HG03575 (cell line): Measurements from ENCODE around the gene LSM4.

Source experiments
- ATAC-seq: cut with Tn5 transposase; IDR thresholded peaks from one replicate; pipeline ENCODE4 v1.9.1; 2021; ENCODE audit not compliant: unreplicated experiment, insufficient number of reproducible peaks, low FRiP score; ENCODE audit errors: extremely low read depth

Gene LSM4

DNA sequence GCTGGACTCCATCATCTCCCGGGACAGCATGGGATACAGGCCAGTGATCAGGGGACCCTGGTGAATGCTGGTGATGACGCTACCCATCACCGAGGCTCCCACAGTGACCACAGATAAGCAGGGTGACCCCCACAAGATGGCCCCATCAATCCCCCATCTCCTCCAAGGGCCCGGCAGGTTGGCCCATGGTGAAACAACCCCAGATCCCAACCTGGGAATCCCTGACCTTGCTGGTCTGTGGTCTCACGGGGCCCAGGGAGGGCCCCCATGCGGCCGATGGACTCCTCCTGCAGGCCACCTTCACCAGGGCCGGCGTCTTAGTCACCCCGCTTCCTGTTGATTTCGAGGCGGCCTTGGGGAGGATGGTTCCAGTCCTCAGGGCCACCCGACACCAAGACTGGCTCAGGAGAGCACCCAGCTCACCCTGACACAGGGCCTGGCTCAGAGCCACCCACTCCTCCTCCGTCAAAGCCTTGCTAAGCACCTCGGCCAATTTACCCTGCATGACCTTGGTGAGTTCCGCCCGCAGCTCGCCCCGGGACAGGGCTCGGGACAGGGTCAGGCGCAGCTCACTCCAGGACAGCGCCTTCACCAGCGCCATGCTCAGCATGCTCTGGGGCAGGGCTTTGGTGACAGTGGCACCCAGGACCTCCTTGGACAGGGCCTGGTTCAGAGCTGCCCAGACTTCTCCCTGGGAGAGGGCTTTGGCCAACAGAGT lies 58.6 kb downstream of the LSM4 start:
- no peak for ATAC-seq

DNA sequence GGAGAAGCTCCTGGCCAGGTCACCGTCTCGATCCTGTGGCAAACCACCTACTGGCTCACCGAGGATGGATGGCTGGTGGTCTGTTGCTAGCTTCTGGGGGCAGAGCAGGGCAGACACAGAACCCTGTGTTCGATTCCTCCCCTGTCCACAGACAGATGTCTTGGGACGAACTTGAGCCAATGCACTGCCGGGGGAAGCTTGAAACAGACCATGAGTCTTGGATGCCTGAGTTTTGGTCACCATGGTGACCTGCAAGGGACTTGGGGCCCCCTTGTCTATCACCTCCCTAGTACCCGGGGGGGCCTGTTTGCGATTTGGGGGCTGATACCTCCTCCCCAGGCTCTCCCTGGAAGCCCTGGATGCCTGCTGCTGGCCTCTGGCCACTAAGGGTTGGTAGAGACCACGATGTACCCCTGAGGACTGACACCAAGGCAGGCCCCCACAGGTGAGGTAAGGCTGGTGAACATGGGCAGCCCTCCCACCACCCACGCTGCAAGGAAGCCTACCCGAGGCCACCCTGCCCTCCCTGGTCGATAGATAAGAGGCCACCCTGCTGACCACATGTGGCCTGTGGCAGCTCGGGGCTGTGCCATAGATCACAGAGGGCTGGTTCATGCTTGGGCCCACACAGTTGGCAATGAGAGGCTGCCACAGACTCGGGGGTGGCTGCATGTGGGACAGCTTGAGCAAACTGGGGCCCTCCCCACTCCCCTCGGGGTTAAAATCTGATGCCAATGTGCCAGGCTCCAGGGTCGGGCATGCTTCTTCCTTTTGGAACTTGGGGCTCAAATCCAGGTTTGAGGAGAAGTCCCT lies 59.3 kb downstream of the LSM4 start:
- no peak for ATAC-seq

DNA sequence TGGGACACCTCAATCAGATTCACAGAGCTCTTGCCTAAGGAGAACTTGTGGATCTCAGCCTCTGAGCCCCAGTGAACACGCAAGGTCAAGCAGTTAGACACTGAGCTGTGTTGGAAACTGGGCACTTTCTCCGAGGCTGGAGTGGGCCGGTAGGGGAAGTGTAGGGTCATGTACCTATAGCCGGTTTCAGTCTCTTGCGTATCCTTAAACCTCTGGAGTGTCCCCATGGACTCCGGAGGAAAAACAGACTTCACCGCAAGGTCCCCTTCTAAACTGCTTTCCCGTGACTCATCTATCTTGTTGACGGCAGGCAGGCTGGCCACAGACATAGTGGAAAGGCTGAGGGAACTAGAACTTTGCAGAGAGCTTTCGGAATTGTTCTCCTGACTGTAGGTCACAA lies 60.0 kb downstream of the LSM4 start:
- ATAC-seq: no peak

DNA sequence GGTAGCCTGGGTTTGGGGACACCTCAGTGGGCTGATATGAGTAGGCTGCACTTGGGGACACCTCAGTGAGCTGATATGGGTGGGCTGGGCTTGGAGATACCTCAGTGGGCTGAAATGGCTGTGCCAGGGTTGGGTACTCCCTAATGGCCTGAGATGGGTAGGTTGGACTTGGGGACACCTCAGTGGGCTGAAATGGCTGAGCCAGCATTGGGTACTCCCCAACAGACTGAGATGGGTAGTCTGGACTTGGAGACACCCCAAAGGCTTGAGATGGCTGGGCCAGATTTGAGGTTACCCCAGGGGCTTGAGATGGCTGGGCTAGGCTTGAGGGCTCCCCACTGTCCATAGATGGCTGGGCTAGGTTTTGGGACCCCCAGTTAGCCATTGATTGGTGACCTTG lies 60.7 kb downstream of the LSM4 start:
- no peak for ATAC-seq

DNA sequence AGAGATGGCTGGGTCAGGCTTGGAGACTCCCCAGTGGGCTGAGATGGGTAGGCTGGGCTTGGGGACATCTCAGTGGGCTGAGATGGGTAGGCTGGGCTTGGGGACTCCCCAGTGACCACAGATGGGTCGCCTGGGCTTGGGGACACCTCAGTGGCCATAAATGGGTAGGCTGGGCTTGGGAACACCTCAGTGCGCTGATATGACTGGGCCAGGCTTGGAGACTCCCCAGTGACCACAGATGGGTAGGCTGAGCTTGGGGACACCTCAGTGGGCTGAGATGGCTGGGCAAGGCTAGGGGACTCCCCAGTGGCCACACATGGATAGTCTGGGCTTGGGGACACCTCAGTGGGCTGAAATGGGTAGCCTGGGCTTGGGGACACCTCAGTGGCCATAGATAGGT lies 61.4 kb downstream of the LSM4 start:
- ATAC-seq: no peak

DNA sequence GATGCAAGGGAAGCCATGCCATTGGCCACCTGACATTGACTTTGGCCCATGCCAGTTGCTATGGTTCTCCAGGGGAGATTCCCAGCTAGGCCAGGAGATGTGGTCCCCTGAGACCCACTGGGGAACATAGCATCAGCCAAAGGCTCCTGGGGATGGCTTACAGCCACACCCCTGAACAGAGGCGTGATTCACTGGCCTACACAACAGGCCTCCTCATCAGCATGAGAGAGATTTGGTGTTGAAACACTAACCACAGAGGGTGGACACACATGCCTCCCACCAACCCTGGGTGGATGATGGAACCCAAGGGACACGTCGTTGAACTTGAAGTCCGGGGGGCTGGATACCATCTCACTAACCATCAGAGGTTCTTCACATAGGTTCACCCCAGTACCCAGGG lies 63.0 kb downstream of the LSM4 start:
- ATAC-seq: no peak

DNA sequence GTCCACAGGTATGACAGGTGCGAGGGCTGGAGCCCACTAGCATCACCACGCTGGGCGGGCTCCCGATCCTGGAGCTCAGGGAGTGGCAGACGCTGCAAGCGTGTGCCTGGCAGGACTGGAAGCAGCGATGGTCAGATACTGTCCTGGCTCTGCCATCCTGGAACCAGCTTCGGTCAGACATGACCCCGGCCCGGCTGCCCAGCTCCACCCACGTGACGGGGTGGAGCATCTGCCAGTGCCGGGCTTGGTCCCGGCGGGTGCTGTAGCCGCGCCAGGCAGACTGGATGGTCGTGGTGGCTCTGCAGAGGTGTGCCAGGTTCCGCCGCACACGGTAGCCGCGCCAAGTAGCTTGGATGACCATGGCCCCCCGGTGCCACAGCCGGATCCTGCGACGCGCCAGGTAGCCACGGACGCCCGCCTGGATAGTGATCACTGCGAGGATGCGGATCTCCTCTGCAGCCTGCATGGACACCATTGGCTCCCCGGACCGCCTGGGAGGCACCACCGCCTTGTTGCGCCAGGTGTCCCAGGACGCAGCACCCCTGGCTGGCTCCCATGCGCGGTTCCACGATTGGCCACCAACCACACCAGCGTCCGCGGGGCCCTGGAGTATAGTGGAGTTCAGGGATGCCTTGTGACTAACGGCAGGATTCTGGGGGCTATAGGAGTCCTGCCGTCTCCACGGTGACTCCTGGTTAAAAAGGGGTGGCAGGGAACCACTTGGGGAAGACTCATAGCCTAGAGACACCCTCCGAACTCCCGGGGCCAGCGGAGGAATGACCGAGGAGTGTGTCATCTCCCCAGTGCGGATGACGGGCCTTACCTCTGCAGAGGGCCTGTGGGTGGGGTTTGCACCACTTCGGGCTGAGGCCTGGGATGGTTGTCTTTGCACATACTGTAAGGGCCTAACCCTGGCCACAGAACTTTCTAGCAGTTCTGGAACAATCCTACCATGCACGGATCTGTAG lies 65.1 kb downstream of the LSM4 start:
- no peak for ATAC-seq
